HepG2 (cell line): ENCODE results near the gene CLDN5. TPM values are rescaled to one million over a fixed set of nuclear protein-coding genes. Genes with fewer than 3 reads are reported as not detected.
A peak's percentile ranks its signal among the peaks of the same experiment; 100 is the strongest.

ENCODE experiments used
- ARNT2 ChIP-seq: sonication (generic); formaldehyde crosslinking; IDR thresholded peaks from 2 replicates; pipeline ENCODE4 v1.8.0; 2022; ENCODE audit warnings: mild to moderate bottlenecking, low read depth, missing genetic modification reagents, moderate library complexity
- GLI4 ChIP-seq: sonication (generic); formaldehyde crosslinking; IDR thresholded peaks from 2 replicates; pipeline ENCODE4 v1.5.1; 2020; ENCODE audit warnings: missing genetic modification reagents, mild to moderate bottlenecking, moderate library complexity, borderline replicate concordance
- PAXIP1 ChIP-seq: sonication (generic); formaldehyde crosslinking; conservative IDR thresholded peaks from 2 replicates; pipeline ENCODE4 v1.4.0; 2020; ENCODE audit warnings: mild to moderate bottlenecking, missing genetic modification reagents, moderate library complexity
- PHF20 ChIP-seq: sonication (generic); formaldehyde crosslinking; IDR thresholded peaks from 2 replicates; pipeline ENCODE4 v1.5.0; 2020; ENCODE audit warnings: mild to moderate bottlenecking, missing genetic modification reagents
- ZNF12 ChIP-seq: sonication (generic); formaldehyde crosslinking; IDR thresholded peaks from 2 replicates; pipeline ENCODE4 v1.5.0; 2020; ENCODE audit warnings: missing genetic modification reagents
- ZNF460 ChIP-seq: sonication (generic); formaldehyde crosslinking; IDR thresholded peaks from 2 replicates; pipeline ENCODE4 v1.5.1; 2020; ENCODE audit warnings: missing genetic modification reagents, mild to moderate bottlenecking, borderline replicate concordance
- polyA plus RNA-seq, 8 experiments: library from polyadenylated mRNA; depleted of rRNA in 3 of 8; stranded (reverse) in 7 of 8; unstranded in 1 of 8; fragments of >200 nt; fragmentation: Illumina TruSeq in 4 of 8; extraction: Trizol in 4 of 8; gene quantifications; 2 replicates each; pipeline versions ENCODE4 v1.2.1 to v1.2.3, GENCODE V29; 2011 to 2016; ENCODE audit warnings: low read depth in 4 of 8, missing spikeins in 1 of 8, mixed read lengths in 1 of 8; ENCODE audit not compliant: insufficient read depth in 1 of 8
- total RNA-seq, 5 experiments: library from RNA; depleted of rRNA; stranded (reverse); fragments of >200 nt; fragmentation: Illumina TruSeq; extraction: Trizol; gene quantifications; 2 replicates each; pipeline ENCODE4 v1.2.3, GENCODE V29; 2016; ENCODE audit warnings: low read depth in 1 of 5
- TF ChIP-seq, protein P1 (sequence below): sonication (generic); formaldehyde crosslinking; IDR thresholded peaks from 2 replicates; pipeline ENCODE4 v1.9.0; 2021; ENCODE audit warnings: mild to moderate bottlenecking, missing genetic modification reagents
- TF ChIP-seq, protein P2 (sequence below): sonication (generic); formaldehyde crosslinking; IDR thresholded peaks from 2 replicates; pipeline ENCODE4 v1.5.0; 2020; ENCODE audit warnings: mild to moderate bottlenecking, missing genetic modification reagents
- TF ChIP-seq, protein P3 (sequence below): sonication (generic); formaldehyde crosslinking; IDR thresholded peaks from 2 replicates; pipeline ENCODE4 v1.5.0; 2020; ENCODE audit warnings: mild to moderate bottlenecking, missing genetic modification reagents, moderate library complexity
- TF ChIP-seq, protein P4 (sequence below): sonication (generic); formaldehyde crosslinking; IDR thresholded peaks from 2 replicates; pipeline ENCODE4 v1.5.0; 2020; ENCODE audit warnings: missing genetic modification reagents

CLDN5 gene
- total and polyA plus RNA-seq, 2 of the 13 experiments (the other 11 are each of a cell fraction or from before 2014, with no cell fraction given) = not detected

- TF ChIP-seq GLI4 (CRISPR knock-in tag) = 0 out of 2 replicates have a peak, but pooled peaks have one; percentile 43
- TF ChIP-seq, protein P1, sequence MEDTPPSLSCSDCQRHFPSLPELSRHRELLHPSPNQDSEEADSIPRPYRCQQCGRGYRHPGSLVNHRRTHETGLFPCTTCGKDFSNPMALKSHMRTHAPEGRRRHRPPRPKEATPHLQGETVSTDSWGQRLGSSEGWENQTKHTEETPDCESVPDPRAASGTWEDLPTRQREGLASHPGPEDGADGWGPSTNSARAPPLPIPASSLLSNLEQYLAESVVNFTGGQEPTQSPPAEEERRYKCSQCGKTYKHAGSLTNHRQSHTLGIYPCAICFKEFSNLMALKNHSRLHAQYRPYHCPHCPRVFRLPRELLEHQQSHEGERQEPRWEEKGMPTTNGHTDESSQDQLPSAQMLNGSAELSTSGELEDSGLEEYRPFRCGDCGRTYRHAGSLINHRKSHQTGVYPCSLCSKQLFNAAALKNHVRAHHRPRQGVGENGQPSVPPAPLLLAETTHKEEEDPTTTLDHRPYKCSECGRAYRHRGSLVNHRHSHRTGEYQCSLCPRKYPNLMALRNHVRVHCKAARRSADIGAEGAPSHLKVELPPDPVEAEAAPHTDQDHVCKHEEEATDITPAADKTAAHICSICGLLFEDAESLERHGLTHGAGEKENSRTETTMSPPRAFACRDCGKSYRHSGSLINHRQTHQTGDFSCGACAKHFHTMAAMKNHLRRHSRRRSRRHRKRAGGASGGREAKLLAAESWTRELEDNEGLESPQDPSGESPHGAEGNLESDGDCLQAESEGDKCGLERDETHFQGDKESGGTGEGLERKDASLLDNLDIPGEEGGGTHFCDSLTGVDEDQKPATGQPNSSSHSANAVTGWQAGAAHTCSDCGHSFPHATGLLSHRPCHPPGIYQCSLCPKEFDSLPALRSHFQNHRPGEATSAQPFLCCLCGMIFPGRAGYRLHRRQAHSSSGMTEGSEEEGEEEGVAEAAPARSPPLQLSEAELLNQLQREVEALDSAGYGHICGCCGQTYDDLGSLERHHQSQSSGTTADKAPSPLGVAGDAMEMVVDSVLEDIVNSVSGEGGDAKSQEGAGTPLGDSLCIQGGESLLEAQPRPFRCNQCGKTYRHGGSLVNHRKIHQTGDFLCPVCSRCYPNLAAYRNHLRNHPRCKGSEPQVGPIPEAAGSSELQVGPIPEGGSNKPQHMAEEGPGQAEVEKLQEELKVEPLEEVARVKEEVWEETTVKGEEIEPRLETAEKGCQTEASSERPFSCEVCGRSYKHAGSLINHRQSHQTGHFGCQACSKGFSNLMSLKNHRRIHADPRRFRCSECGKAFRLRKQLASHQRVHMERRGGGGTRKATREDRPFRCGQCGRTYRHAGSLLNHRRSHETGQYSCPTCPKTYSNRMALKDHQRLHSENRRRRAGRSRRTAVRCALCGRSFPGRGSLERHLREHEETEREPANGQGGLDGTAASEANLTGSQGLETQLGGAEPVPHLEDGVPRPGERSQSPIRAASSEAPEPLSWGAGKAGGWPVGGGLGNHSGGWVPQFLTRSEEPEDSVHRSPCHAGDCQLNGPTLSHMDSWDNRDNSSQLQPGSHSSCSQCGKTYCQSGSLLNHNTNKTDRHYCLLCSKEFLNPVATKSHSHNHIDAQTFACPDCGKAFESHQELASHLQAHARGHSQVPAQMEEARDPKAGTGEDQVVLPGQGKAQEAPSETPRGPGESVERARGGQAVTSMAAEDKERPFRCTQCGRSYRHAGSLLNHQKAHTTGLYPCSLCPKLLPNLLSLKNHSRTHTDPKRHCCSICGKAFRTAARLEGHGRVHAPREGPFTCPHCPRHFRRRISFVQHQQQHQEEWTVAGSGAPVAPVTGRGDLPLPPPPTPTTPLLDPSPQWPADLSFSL (CRISPR knock-in tag) = no peak
- TF ChIP-seq, protein P2, sequence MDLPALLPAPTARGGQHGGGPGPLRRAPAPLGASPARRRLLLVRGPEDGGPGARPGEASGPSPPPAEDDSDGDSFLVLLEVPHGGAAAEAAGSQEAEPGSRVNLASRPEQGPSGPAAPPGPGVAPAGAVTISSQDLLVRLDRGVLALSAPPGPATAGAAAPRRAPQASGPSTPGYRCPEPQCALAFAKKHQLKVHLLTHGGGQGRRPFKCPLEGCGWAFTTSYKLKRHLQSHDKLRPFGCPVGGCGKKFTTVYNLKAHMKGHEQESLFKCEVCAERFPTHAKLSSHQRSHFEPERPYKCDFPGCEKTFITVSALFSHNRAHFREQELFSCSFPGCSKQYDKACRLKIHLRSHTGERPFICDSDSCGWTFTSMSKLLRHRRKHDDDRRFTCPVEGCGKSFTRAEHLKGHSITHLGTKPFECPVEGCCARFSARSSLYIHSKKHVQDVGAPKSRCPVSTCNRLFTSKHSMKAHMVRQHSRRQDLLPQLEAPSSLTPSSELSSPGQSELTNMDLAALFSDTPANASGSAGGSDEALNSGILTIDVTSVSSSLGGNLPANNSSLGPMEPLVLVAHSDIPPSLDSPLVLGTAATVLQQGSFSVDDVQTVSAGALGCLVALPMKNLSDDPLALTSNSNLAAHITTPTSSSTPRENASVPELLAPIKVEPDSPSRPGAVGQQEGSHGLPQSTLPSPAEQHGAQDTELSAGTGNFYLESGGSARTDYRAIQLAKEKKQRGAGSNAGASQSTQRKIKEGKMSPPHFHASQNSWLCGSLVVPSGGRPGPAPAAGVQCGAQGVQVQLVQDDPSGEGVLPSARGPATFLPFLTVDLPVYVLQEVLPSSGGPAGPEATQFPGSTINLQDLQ (CRISPR knock-in tag) = no peak
- TF ChIP-seq, protein P3, sequence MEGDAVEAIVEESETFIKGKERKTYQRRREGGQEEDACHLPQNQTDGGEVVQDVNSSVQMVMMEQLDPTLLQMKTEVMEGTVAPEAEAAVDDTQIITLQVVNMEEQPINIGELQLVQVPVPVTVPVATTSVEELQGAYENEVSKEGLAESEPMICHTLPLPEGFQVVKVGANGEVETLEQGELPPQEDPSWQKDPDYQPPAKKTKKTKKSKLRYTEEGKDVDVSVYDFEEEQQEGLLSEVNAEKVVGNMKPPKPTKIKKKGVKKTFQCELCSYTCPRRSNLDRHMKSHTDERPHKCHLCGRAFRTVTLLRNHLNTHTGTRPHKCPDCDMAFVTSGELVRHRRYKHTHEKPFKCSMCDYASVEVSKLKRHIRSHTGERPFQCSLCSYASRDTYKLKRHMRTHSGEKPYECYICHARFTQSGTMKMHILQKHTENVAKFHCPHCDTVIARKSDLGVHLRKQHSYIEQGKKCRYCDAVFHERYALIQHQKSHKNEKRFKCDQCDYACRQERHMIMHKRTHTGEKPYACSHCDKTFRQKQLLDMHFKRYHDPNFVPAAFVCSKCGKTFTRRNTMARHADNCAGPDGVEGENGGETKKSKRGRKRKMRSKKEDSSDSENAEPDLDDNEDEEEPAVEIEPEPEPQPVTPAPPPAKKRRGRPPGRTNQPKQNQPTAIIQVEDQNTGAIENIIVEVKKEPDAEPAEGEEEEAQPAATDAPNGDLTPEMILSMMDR (CRISPR knock-in tag) = no peak
- no peak for TF ChIP-seq ARNT2 (CRISPR knock-in tag)
- TF ChIP-seq PHF20 = peak; percentile 85
- no peak for TF ChIP-seq ZNF460 (CRISPR knock-in tag)
- TF ChIP-seq, protein P4, sequence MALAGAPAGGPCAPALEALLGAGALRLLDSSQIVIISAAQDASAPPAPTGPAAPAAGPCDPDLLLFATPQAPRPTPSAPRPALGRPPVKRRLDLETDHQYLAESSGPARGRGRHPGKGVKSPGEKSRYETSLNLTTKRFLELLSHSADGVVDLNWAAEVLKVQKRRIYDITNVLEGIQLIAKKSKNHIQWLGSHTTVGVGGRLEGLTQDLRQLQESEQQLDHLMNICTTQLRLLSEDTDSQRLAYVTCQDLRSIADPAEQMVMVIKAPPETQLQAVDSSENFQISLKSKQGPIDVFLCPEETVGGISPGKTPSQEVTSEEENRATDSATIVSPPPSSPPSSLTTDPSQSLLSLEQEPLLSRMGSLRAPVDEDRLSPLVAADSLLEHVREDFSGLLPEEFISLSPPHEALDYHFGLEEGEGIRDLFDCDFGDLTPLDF = peak; percentile 89
- TF ChIP-seq PAXIP1 (CRISPR knock-in tag) = 0 out of 2 replicates have a peak, but pooled peaks have one; percentile 9
- no peak for TF ChIP-seq ZNF12
Measured at GRCh38 chr22:19479355-19480172, 44.6 kb downstream of the CLDN5 start, which contains the start of gene CDC45 (continued).
